Trophoblast cell (in vitro differentiated cells and primary cell): ENCODE results near the gene TRIM46.

Experiments used
- DNase-seq, 2 donors: peaks; one replicate each; pipeline ENCODE4 v3.0.0-alpha.2; 2016
- H2AFZ ChIP-seq: 2 replicates; pipeline ENCODE4 v1.6.1; 2013; ENCODE audit warnings: low read length, moderate library complexity, mild to moderate bottlenecking; ENCODE audit not compliant: insufficient read depth, poor library complexity
- H2AK5ac ChIP-seq: 2 replicates; pipeline ENCODE4 v1.6.1; 2013; ENCODE audit warnings: mild to moderate bottlenecking, low read length
- H2BK120ac ChIP-seq: 2 replicates; pipeline ENCODE4 v1.6.1; 2013; ENCODE audit warnings: low read length, mild to moderate bottlenecking, moderate library complexity; ENCODE audit not compliant: insufficient read depth, poor library complexity
- H2BK12ac ChIP-seq: 2 replicates; pipeline ENCODE4 v1.6.1; 2013; ENCODE audit warnings: mild to moderate bottlenecking, low read length, moderate library complexity
- H2BK5ac ChIP-seq: 2 replicates; pipeline ENCODE4 v1.6.1; 2013; ENCODE audit warnings: low read length, low read depth, moderate library complexity, mild to moderate bottlenecking; ENCODE audit not compliant: poor library complexity
- H3K14ac ChIP-seq: 2 replicates; pipeline ENCODE4 v1.6.1; 2013; ENCODE audit warnings: mild to moderate bottlenecking, low read length
- H3K18ac ChIP-seq: 2 replicates; pipeline ENCODE4 v1.6.1; 2013; ENCODE audit warnings: mild to moderate bottlenecking, low read length
- H3K23ac ChIP-seq: 2 replicates; pipeline ENCODE4 v1.6.1; 2013; ENCODE audit warnings: low read length
- H3K27ac ChIP-seq: 2 replicates; pipeline ENCODE4 v1.5.1; 2013; ENCODE audit warnings: low read depth, mild to moderate bottlenecking, inconsistent platforms, low read length, moderate library complexity
- H3K27me3 ChIP-seq: 2 replicates; pipeline ENCODE4 v1.6.1; 2013; ENCODE audit warnings: inconsistent platforms, mild to moderate bottlenecking, low read length, moderate library complexity; ENCODE audit not compliant: insufficient read depth
- H3K36me3 ChIP-seq, 2 experiments: 1 replicate in 1 of 2; 2 replicates in 1 of 2; pipeline ENCODE4 v1.6.1; 2013; ENCODE audit warnings: low read length in 2 of 2, mild to moderate bottlenecking in 2 of 2, moderate library complexity in 1 of 2; ENCODE audit not compliant: insufficient read depth in 2 of 2, control insufficient read depth in 1 of 2
- H3K4ac ChIP-seq: 2 replicates; pipeline ENCODE4 v1.6.1; 2013; ENCODE audit warnings: low read depth, mild to moderate bottlenecking, low read length, moderate library complexity
- H3K4me1 ChIP-seq, 2 experiments: 1 replicate in 1 of 2; 2 replicates in 1 of 2; pipeline ENCODE4 v1.6.1; 2013; ENCODE audit warnings: low read length in 2 of 2, mild to moderate bottlenecking in 2 of 2, moderate library complexity in 1 of 2; ENCODE audit not compliant: insufficient read depth in 2 of 2, control insufficient read depth in 1 of 2
- H3K4me2 ChIP-seq: 2 replicates; pipeline ENCODE4 v1.6.1; 2013; ENCODE audit warnings: inconsistent platforms, mild to moderate bottlenecking, low read length, moderate library complexity
- H3K4me3 ChIP-seq: 2 replicates; pipeline ENCODE4 v1.5.1; 2013; ENCODE audit warnings: mild to moderate bottlenecking, low read depth, low read length, inconsistent platforms
- H3K79me1 ChIP-seq: one replicate; pipeline ENCODE4 v1.6.1; 2013; ENCODE audit warnings: low read length
- H3K79me2 ChIP-seq: 2 replicates; pipeline ENCODE4 v1.6.1; 2013; ENCODE audit warnings: low read length, mild to moderate bottlenecking; ENCODE audit not compliant: control insufficient read depth, insufficient read depth, poor library complexity
- H3K9ac ChIP-seq: 2 replicates; pipeline ENCODE4 v1.6.1; 2013; ENCODE audit warnings: mild to moderate bottlenecking, low read length
- H3K9me3 ChIP-seq: 2 replicates; pipeline ENCODE4 v1.6.1; 2013; ENCODE audit warnings: low read depth, mild to moderate bottlenecking, control low read depth, inconsistent platforms, low read length; ENCODE audit not compliant: insufficient read depth
- H4K12ac ChIP-seq: 2 replicates; pipeline ENCODE4 v1.6.1; 2013; ENCODE audit warnings: low read depth, mild to moderate bottlenecking, low read length, moderate library complexity
- H4K8ac ChIP-seq: 2 replicates; pipeline ENCODE4 v1.6.1; 2013; ENCODE audit warnings: low read depth, mild to moderate bottlenecking, low read length, moderate library complexity
- H4K91ac ChIP-seq: one replicate; pipeline ENCODE4 v1.6.1; 2013; ENCODE audit warnings: low read depth, mild to moderate bottlenecking, low read length, moderate library complexity
- WGBS: extraction: QIAGEN DNeasy Blood & Tissue Kit; methylation state at CpG from one replicate; pipeline ENCODE4 v1.1.7; 2013; ENCODE audit warnings: missing lambda C conversion rate; ENCODE audit not compliant: insufficient read length, insufficient coverage; ENCODE audit errors: extremely low coverage; 5-methylcytosine and 5-hydroxymethylcytosine counted together

The TRIM46 gene

GRCh38 chr1:155184835-155185782 lies 11.5 kb downstream of the TRIM46 start:
- Histone ChIP-seq H4K12ac (no peak overlapping the region), H2BK120ac (no peak overlapping the region), H3K18ac (no peak overlapping the region), H3K79me1 (no peaks in the 10 kb centered on the region), H3K4me1 (peaks cover 0 to 4% of the 10 kb centered on the region in 2 experiments), H2BK5ac (no peak overlapping the region), H4K91ac (no peak overlapping the region), H2AK5ac (no peak overlapping the region), H3K9ac (no peak overlapping the region), H3K14ac (no peak overlapping the region), H2BK12ac (no peak overlapping the region), H3K36me3 (no peaks in the 10 kb centered on the region), H3K79me2 (no peaks in the 10 kb centered on the region), H3K23ac (no peak overlapping the region), H3K4ac (no peak overlapping the region), H3K4me2 (no peak overlapping the region), H3K27me3 (no peaks in the 10 kb centered on the region), H3K9me3 (no peaks in the 10 kb centered on the region), H4K8ac (no peak overlapping the region), H2AFZ (no peak overlapping the region), H3K27ac (no peak overlapping the region), H3K4me3 (no peak overlapping the region)
- WGBS: no CpG with 5 or more reads among the region's 21 CpGs
- DNase-seq: peak; percentile 92 to 93

DNA sequence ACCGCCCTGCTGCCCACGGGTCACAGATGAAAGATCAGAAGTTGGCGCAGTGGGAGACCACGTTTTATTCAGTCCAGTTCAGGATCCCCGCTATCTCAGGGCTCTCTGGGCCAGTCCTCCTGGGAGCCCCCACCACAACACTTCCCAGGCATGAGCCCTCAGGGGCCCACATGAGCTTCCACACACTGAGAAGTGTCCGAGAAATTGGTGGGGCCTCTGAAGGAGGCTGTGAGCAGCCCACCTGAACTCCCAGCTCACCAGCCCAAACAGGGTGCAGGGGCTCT lies 12.1 kb downstream of the TRIM46 start:
- no peak overlapping the region for H2BK5ac ChIP-seq
- H2BK12ac ChIP-seq: no peak overlapping the region
- H3K9me3 ChIP-seq: no peaks in the 10 kb centered on the region
- H2BK120ac ChIP-seq: no peak overlapping the region
- H3K79me2 ChIP-seq: no peaks in the 10 kb centered on the region
- DNase-seq: peak in 1 of 2 donors; percentile 21
- no peak overlapping the region for H2AFZ ChIP-seq
- H3K14ac ChIP-seq: no peak overlapping the region
- H4K91ac ChIP-seq: no peak overlapping the region
- no peak overlapping the region for H3K27ac ChIP-seq
- no peak overlapping the region for H3K4me3 ChIP-seq
- H3K27me3 ChIP-seq: no peaks in the 10 kb centered on the region
- no peak overlapping the region for H3K4me2 ChIP-seq
- no peak overlapping the region for H3K23ac ChIP-seq
- no peaks in the 10 kb centered on the region for H3K79me1 ChIP-seq
- H3K4ac ChIP-seq: no peak overlapping the region
- no CpG with 5 or more reads among the region's 6 CpGs for WGBS
- H3K4me1 ChIP-seq: peaks cover 0 to 4% of the 10 kb centered on the region in 2 experiments
- no peak overlapping the region for H2AK5ac ChIP-seq
- no peak overlapping the region for H4K8ac ChIP-seq
- no peak overlapping the region for H4K12ac ChIP-seq
- no peak overlapping the region for H3K9ac ChIP-seq
- no peak overlapping the region for H3K18ac ChIP-seq
- H3K36me3 ChIP-seq: no peaks in the 10 kb centered on the region

- Histone ChIP-seq H3K4me1 (peaks cover 0 to 4% of the 10 kb centered on the region in 2 experiments), H2BK5ac (no peak overlapping the region), H3K9me3 (no peaks in the 10 kb centered on the region), H3K27ac (no peak overlapping the region), H4K91ac (no peak overlapping the region), H2BK12ac (no peak overlapping the region), H3K4me3 (no peak overlapping the region), H2BK120ac (no peak overlapping the region), H3K79me2 (no peaks in the 10 kb centered on the region), H4K12ac (no peak overlapping the region), H3K4me2 (no peak overlapping the region), H2AFZ (no peak overlapping the region), H3K79me1 (no peaks in the 10 kb centered on the region), H4K8ac (no peak overlapping the region), H3K23ac (peak overlapping the region; percentile 75), H3K9ac (no peak overlapping the region), H3K18ac (no peak overlapping the region), H3K4ac (no peak overlapping the region), H2AK5ac (no peak overlapping the region), H3K14ac (no peak overlapping the region), H3K36me3 (no peaks in the 10 kb centered on the region), H3K27me3 (no peaks in the 10 kb centered on the region)
- no CpG with 5 or more reads among the region's 8 CpGs for WGBS
- no peak for DNase-seq
These were observed 12.6 kb downstream of the TRIM46 start for GRCh38 chr1:155186067-155186793.

- Histone ChIP-seq H3K18ac (no peak overlapping the region), H2BK5ac (no peak overlapping the region), H3K4me2 (no peak overlapping the region), H3K4me1 (peaks cover 0 to 4% of the 10 kb centered on the region in 2 experiments), H3K9me3 (no peaks in the 10 kb centered on the region), H3K4me3 (no peak overlapping the region), H3K27ac (no peak overlapping the region), H3K79me1 (no peaks in the 10 kb centered on the region), H3K4ac (no peak overlapping the region), H2AK5ac (no peak overlapping the region), H3K23ac (peak overlapping the region; percentile 75), H3K27me3 (no peaks in the 10 kb centered on the region), H2BK12ac (no peak overlapping the region), H4K8ac (no peak overlapping the region), H2AFZ (no peak overlapping the region), H2BK120ac (no peak overlapping the region), H4K12ac (no peak overlapping the region), H3K14ac (no peak overlapping the region), H4K91ac (no peak overlapping the region), H3K79me2 (no peaks in the 10 kb centered on the region), H3K36me3 (no peaks in the 10 kb centered on the region), H3K9ac (no peak overlapping the region)
- DNase-seq: no peak
- no CpG with 5 or more reads among the region's 14 CpGs for WGBS
These were observed 13.3 kb downstream of the TRIM46 start for GRCh38 chr1:155186794-155187455.
